Astrocyte of the cerebellum (primary cell): Measurements from ENCODE around the gene CREBBP.
"Not testable (repeated sequence)": the region's sequence is repeated elsewhere in the genome, so short reads cannot be mapped to it uniquely, and the experiment has no call there.

Experiments
- DNase-seq: peaks from one replicate; pipeline ENCODE4 v3.0.0-alpha.2; 2011; ENCODE audit warnings: low read depth
- H3K4me3 ChIP-seq: 2 replicates; pipeline ENCODE4 v1.5.1; 2011; ENCODE audit warnings: mild to moderate bottlenecking, low read depth, low read length, moderate library complexity
- in situ Hi-C: cut with HindIII; loops from 2 replicates; pipeline ENCODE4 v1.10.0; 2017; ENCODE audit warnings: low sequenced_read_pairs
- TF ChIP-seq, protein P1 (sequence below): IDR thresholded peaks from 2 replicates; pipeline ENCODE4 v1.5.1; 2012; ENCODE audit warnings: low read length, low read depth, moderate library complexity, mild to moderate bottlenecking; ENCODE audit errors: missing control alignments

CREBBP gene

DNA sequence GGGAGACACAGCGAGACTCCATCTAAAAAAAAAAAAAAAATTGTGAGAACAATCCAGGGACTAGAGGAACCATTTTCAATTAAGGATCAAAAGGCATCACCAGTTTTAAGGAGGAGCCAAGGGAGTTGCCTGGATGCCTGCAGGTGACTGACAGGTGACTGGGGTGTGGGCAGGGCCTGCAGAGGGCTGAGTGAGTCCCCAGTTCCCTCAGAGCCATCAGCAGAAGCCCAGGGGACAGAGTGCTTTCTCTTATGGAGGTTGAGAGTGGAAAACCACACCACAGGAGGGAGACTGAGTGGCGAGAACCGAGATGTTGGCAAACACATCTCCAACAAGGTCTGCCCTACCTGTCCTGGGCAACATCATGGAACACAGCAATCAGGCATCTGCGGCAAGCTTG, 27.1 kb upstream of the CREBBP start:
- in situ Hi-C loops = no loop called here
- TF ChIP-seq, protein P1, sequence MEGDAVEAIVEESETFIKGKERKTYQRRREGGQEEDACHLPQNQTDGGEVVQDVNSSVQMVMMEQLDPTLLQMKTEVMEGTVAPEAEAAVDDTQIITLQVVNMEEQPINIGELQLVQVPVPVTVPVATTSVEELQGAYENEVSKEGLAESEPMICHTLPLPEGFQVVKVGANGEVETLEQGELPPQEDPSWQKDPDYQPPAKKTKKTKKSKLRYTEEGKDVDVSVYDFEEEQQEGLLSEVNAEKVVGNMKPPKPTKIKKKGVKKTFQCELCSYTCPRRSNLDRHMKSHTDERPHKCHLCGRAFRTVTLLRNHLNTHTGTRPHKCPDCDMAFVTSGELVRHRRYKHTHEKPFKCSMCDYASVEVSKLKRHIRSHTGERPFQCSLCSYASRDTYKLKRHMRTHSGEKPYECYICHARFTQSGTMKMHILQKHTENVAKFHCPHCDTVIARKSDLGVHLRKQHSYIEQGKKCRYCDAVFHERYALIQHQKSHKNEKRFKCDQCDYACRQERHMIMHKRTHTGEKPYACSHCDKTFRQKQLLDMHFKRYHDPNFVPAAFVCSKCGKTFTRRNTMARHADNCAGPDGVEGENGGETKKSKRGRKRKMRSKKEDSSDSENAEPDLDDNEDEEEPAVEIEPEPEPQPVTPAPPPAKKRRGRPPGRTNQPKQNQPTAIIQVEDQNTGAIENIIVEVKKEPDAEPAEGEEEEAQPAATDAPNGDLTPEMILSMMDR = no peak
- DNase-seq = no peak
- no peak overlapping the region for H3K4me3 ChIP-seq

DNA sequence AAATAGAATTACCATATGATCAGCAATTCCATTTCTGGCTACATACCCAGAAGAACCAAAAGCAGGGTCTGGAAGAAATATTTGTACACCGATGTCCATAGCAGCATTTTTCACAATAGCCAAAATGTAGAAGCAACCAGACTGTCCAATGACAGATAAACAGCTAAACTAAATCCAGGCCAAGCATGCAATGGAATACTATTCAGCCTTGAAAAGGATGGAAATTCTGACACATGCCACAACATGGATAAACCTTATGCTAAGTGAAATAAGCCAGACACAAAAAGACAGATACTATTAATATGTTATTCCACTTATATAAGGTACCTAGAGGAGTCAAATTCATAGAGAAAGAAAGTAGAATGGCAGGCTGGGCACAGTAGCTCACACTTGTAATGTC, 25.9 kb upstream of the CREBBP start:
- DNase-seq = no peak
- in situ Hi-C loops = no loop called here
- no peak overlapping the region for H3K4me3 ChIP-seq
- TF ChIP-seq, protein P1 = no peak

DNA sequence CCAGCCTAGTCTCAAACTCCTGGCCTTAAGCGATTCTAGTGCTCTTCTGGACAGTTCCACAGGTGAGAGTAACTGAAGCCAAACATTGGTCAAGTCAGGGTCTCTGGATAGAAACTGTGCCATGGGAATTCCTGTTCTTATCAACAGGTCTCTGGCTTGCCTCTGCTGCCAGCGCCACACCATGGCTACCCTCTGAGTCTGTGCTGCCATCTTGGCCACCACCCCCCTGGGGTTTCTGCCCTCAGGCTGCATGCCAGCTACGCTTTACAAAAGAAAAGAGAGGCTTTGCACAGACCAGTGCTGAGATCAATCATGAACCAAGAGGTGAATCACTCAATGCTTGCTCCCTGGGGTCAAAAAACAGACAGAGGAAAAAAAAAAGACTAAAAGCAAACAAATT, 24.4 kb upstream of the CREBBP start:
- TF ChIP-seq, protein P1 = no peak
- in situ Hi-C loops = no loop called here
- DNase-seq = no peak
- no peak overlapping the region for H3K4me3 ChIP-seq

DNA sequence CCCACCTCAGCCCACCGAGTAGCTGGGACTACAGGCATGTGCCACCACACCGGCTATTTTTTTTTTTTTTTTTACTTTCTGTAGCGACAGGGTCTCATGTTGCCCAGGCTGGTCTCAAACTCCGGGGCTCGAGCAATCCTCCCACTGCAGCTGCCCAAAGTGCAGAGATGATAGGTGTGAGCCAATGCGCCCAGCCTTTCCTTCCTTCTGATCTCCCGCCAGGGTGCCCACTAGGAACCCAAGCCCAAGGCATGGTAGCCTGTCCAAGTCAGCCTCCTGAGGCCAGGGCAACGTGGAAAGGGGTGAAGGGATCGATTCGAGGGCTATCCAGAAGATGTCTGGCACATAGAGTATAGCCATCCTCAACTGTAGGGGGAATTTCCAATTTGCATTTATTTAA, 9.6 kb upstream of the CREBBP start:
- TF ChIP-seq, protein P1 = no peak
- in situ Hi-C loops = no loop called here

DNA sequence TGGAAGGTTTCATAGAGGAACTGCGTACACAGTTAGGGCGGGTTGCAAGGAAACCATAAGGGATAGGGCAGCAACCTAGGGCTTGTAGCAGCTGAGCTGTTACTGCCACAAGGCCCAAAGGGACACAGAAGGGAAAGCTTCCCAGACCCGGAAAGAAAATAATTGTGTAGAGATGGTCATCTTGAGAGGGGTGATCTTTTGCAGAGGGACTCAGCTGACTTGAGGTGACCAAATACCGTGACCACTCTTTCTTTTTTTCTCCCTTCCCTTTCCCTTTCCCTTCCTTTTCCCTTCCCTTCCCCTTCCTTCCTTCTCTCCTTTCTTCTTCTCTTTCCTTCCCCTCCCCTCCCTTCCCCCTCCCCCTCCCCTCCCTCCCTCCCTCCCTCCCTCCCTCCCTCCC, 8.5 kb upstream of the CREBBP start:
- no peak for DNase-seq
- in situ Hi-C loops = no loop called here
- TF ChIP-seq, protein P1 = no peak
- H3K4me3 ChIP-seq = no peak overlapping the region

More for the DNA sequence above, 9.6 kb upstream of the CREBBP start:
- H3K4me3 ChIP-seq = no peak overlapping the region
- no peak for DNase-seq

DNA sequence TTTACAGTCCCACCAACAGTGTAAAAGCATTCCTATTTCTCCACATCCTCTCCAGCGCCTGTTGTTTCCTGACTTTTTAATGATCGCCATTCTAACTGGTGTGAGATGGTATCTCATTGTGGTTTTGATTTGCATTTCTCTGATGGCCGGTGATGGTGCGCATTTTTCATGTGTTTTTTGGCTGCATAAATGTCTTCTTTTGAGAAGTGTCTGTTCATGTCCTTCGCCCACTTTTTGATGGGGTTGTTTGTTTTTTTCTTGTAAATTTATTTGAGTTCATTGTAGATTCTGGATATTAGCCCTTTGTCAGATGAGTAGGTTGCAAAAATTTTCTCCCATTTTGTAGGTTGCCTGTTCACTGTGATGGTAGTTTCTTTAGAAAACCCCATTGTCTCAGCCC, 5.5 kb upstream of the CREBBP start:
- DNase-seq, in situ Hi-C loops, H3K4me3 ChIP-seq: not testable (repeated sequence)

DNA sequence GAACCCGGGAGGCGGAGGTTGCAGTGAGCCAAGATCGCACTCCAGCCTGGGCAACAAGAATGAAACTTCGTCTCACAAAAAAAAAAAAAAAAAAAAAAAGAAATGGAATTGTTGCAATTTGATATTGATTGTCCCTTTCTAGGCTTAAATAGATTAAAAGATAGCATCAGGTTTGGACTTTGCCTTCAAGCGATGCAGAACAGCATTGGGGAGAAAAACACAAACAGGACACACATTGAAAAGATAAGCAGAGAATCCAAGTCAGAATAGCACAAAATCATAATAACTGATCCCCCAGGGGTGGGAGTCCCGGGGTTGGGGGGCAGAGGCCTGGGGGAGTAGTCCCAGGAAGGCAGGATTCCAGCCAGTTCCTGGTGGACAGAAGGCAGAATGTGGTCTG, 3.9 kb upstream of the CREBBP start:
- no peak overlapping the region for H3K4me3 ChIP-seq
- TF ChIP-seq, protein P1 = no peak
- in situ Hi-C loops = no loop called here
- DNase-seq = no peak
